Esophagus (tissue), 2 donors: ENCODE results near the gene PAQR7. TPM values are rescaled to one million over a fixed set of nuclear protein-coding genes. Genes with fewer than 3 reads are reported as not detected.

Experiments
- H3K27ac ChIP-seq, 2 donors: one replicate each; pipeline ENCODE4 v1.5.1; 2013; ENCODE audit warnings: low read depth in 2 of 2, mild to moderate bottlenecking in 2 of 2, inconsistent platforms in 1 of 2, low read length in 1 of 2, moderate library complexity in 1 of 2
- H3K27me3 ChIP-seq, 2 donors: one replicate each; pipeline ENCODE4 v1.6.1; 2013; ENCODE audit warnings: low read length in 2 of 2, control low read depth in 1 of 2, mild to moderate bottlenecking in 1 of 2; ENCODE audit not compliant: insufficient read depth in 2 of 2, control insufficient read depth in 1 of 2
- H3K36me3 ChIP-seq, 2 donors: one replicate each; pipeline ENCODE4 v1.6.1; 2013; ENCODE audit warnings: low read length in 1 of 2; ENCODE audit not compliant: control insufficient read depth in 2 of 2, insufficient read depth in 2 of 2
- H3K4me1 ChIP-seq, 2 donors: one replicate each; pipeline ENCODE4 v1.6.1; 2013; ENCODE audit warnings: low read length in 1 of 2; ENCODE audit not compliant: control insufficient read depth in 2 of 2, insufficient read depth in 2 of 2
- H3K4me3 ChIP-seq, 2 donors: one replicate each; pipeline ENCODE4 v1.5.1; 2013; ENCODE audit warnings: low read length in 2 of 2, mild to moderate bottlenecking in 2 of 2, low read depth in 1 of 2, moderate library complexity in 1 of 2
- H3K9me3 ChIP-seq, 2 donors: one replicate each; pipeline ENCODE4 v1.6.1; 2013; ENCODE audit warnings: mild to moderate bottlenecking in 2 of 2, low read depth in 1 of 2, low read length in 1 of 2, moderate library complexity in 1 of 2; ENCODE audit not compliant: control insufficient read depth in 2 of 2, insufficient read depth in 1 of 2
- WGBS, 2 donors: extraction: QIAGEN DNeasy Blood & Tissue Kit; methylation state at CpG; one replicate each; pipeline ENCODE4 v1.1.7; 2013; 5-methylcytosine and 5-hydroxymethylcytosine counted together
- polyA plus RNA-seq, 2 donors: library from polyadenylated mRNA; stranded (reverse); fragments of 200-250 nt; gene quantifications; one replicate each; pipeline ENCODE4 v1.2.3, GENCODE V29; 2013
- donor health status: healthy with polysubstance abuse.
- donor health status: Bipolar disorder and iron deficiency.

PAQR7 gene
- polyA plus RNA-seq, 2 donors, result 9.5 to 14.3 TPM

DNA sequence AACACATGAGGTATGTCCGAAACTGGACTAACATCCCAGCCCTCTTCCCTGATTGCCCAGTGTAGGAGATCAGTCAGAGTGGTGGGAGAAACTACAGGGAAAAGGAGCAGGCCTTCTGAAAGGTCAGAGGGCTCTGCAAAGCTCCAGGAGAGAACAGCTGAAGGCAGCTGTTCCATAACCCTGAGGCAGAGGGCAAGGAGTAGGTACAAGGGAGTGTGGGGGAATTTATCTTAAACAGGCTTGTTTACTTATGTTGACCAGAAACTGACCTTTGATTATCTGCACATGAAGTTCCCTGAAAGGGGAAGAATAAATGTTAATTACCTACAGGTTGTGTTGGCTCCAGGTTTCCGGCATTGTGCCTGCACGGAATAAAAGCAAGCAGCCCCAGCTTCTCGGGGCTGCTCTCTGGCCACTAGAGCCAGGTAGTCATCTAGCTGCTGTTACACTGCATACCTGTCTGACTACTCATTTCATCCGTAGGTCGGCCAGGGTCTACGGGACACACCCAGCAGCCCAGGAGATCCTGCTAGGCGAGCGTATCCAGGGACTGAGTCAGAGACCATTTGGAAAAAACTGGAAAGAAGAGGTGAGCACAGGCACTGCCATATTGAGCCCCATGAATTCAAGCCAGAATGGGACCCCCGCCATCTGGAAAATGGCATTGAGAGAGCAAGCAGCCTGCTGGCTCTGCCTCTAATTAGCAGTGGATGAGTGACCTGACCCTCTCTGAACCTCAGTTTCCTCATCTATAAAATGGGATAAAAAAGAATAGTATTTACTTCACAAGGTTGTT is 14.9 kb upstream of the PAQR7 start:
- H3K4me1 ChIP-seq, result peaks cover 6 to 10% of the 10 kb centered on the region in 2 donors

DNA sequence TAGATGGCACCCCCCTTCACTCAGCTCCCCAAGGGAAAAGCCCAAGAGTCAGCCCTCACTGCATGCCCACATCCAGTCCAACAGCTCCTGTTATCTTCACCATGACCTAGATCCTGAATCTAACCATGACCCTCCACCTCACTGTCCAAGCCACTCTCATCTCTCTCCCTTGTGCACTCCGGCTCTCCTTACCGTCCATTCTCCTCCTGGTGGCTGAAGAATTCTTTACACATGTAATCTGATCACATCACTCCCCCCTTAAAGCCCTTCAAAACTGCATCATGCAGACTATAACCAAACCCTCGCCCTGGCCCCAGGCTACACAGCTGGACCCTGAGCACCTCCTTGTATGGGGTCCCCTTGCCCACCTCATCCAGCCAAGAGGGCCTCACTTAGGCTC is 14.0 kb upstream of the PAQR7 start:
- H3K9me3 ChIP-seq, result no peaks in the 10 kb centered on the region
- WGBS, 2 donors, result 62 to 76% methylated on average over 3 of the region's 3 CpGs
- H3K27me3 ChIP-seq, result no peaks in the 10 kb centered on the region
- H3K27ac ChIP-seq, result peak overlapping the region; percentile 7 to 85
- H3K36me3 ChIP-seq, result no peaks in the 10 kb centered on the region
- peaks cover 6 to 10% of the 10 kb centered on the region in 2 donors for H3K4me1 ChIP-seq
- no peak overlapping the region for H3K4me3 ChIP-seq

More for the DNA sequence above, 14.9 kb upstream of the PAQR7 start:
- H3K4me3 ChIP-seq, result no peak overlapping the region
- H3K27me3 ChIP-seq, result no peaks in the 10 kb centered on the region
- no peaks in the 10 kb centered on the region for H3K36me3 ChIP-seq
- peak overlapping the region; percentile 57 to 85 for H3K27ac ChIP-seq
- H3K9me3 ChIP-seq, result no peaks in the 10 kb centered on the region
- WGBS, 2 donors, result 45 to 62% methylated on average over 10 of the region's 10 CpGs

DNA sequence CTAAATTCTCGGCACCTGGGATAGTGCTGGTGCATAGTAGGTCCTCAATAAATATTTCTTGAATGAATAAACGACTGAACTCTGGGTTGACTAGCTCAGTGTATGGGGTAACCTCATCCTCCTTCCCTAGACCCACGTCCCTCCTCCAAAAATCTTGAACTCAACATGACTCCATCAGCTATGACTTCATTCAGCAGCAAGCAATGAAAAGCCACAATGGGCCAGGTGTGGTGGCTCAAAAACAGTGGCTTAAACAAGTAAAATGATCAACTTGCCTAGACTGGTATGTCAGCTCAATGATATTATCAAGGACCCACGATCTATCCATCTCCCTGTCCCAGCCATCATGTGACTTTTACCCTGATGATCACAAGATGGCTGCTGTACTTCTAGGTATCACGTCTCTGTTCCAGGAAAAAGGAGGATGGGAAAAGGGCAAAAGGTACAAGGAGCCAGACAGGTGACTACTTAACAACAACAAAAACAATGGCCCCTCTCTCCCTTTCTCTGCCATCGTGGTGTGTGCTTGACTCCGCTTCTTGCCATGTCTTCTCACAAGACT is 13.0 kb upstream of the PAQR7 start:
- Histone ChIP-seq H3K4me1 (peaks cover 6 to 10% of the 10 kb centered on the region in 2 donors), H3K9me3 (no peaks in the 10 kb centered on the region), H3K27ac (no peak overlapping the region), H3K4me3 (no peak overlapping the region), H3K36me3 (no peaks in the 10 kb centered on the region), H3K27me3 (no peaks in the 10 kb centered on the region)
- WGBS, 2 donors, result 77 to 83% methylated on average over 7 of the region's 7 CpGs

DNA sequence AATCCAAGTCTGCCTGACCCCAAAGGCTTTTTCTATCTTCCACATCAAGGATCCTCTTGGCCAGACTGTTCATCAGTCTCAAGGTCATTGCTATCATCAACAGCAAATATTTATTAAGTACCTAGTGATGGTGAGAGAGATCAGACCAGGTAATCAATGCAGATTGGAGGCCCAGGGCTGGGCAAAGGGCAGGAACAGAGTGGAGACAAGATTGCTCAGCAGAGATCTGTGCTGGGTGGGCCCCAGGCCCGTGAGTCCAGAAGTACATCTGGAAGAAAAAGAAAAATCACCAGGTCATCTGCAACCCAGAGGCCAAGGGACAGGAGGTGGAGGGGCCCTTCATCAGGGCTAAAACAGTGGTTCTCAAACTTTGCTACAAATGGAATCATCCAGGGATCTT is 10.1 kb upstream of the PAQR7 start:
- Histone ChIP-seq H3K9me3 (no peaks in the 10 kb centered on the region), H3K27ac (no peak overlapping the region), H3K36me3 (no peaks in the 10 kb centered on the region), H3K4me3 (no peak overlapping the region), H3K4me1 (peaks cover 2 to 5% of the 10 kb centered on the region in 2 donors), H3K27me3 (no peaks in the 10 kb centered on the region)
- 71 to 83% methylated on average over 1 of the region's 1 CpG for WGBS, 2 donors

DNA sequence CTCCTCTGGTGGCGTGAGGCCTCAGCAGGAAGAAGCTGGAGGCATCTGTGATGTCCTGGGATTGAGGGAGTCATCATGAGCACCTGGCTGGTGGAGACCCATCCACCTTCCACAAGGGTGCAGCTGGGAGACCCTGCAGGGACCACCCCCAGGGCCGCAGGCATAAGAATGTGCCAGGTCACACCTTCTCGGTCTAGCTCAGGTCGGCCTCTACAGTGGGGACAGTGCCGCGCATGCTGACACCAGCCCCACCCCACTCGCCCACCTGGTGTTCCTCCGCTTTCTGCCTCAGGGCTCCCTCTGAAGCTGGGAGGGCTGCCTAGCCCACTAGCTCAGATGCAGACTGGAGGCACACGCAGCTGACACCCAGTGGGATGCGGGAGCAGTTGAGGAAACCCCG is 5.8 kb upstream of the PAQR7 start:
- H3K27ac ChIP-seq, result no peak overlapping the region
- no peaks in the 10 kb centered on the region for H3K36me3 ChIP-seq
- no peaks in the 10 kb centered on the region for H3K9me3 ChIP-seq
- no peak overlapping the region for H3K4me3 ChIP-seq
- no peaks in the 10 kb centered on the region for H3K27me3 ChIP-seq
- peaks cover 0 to 11% of the 10 kb centered on the region in 2 donors for H3K4me1 ChIP-seq
- WGBS, 2 donors, result 90 to 91% methylated on average over 8 to 11 of the region's 11 CpGs

DNA sequence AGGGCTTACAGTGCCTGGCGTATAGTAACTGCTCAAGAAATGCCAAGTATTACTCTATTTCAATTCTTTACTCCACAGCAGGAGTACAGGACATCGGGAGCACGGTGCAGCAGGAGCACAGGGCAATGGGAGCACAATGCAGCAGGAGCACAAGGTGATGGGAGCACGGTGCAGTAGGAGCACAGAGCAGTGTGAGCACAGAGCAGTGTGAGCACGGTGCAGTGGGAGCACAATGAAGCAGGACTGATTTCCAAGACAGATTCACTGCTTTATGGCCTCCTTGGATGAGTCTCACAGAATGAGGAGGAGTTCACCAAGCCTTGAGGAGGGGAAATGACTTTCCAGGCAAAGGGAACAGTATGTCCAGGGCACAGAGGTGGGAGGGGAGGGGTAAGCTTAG is 5.0 kb upstream of the PAQR7 start:
- H3K27ac ChIP-seq, result no peak overlapping the region
- no peaks in the 10 kb centered on the region for H3K9me3 ChIP-seq
- no peak overlapping the region for H3K4me3 ChIP-seq
- no peaks in the 10 kb centered on the region for H3K36me3 ChIP-seq
- peaks cover 4 to 14% of the 10 kb centered on the region in 2 donors for H3K4me1 ChIP-seq
- H3K27me3 ChIP-seq, result no peaks in the 10 kb centered on the region
- 90 to 92% methylated on average over 5 of the region's 5 CpGs for WGBS, 2 donors

DNA sequence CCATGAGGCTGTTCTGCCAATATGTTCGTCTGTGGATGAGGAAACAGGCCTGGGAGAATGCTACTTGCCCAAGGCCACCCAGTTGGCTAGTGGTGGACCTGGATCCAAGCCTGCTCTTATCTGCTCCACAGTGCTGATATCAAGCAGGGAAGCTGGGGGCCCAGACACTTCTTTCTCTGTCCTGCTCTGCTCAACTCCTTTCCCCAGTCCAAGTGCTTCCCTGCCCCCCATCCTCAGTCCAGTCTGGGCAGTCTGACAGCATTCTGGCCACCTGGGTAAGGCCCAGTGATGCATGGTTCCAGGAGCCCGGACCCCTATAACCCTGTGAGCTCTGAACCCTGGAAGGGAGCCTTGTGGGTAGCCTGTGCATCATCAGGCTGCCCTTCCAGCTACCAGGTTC is 4.2 kb upstream of the PAQR7 start:
- peaks cover 4 to 15% of the 10 kb centered on the region in 2 donors for H3K4me1 ChIP-seq
- H3K27ac ChIP-seq, result no peak overlapping the region
- WGBS, 2 donors, result 42 to 70% methylated on average over 2 of the region's 2 CpGs
- no peaks in the 10 kb centered on the region for H3K27me3 ChIP-seq
- H3K4me3 ChIP-seq, result no peak overlapping the region
- H3K36me3 ChIP-seq, result no peaks in the 10 kb centered on the region
- H3K9me3 ChIP-seq, result no peaks in the 10 kb centered on the region

DNA sequence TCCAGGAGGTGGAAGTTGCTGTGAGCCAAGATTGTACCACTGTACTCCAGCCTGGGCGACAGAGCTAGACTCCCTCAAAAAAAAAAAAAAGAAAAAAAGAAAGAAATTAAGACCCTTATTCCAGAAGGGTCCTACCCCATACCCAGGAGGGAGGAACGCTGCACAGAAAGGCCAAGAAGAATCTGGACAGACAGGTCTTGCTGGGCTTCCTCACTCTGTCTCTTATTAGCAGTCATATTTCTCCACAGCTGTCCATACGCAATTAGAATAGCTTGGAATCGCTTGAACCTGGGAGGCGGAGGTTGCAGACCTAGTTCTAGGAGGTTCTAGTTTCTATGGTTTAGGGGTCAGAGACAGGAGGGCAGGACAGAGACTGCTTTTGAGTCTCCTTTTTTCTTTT is 3.2 kb upstream of the PAQR7 start:
- H3K9me3 ChIP-seq, result no peaks in the 10 kb centered on the region
- no peak overlapping the region for H3K27ac ChIP-seq
- H3K4me1 ChIP-seq, result peaks cover 4 to 17% of the 10 kb centered on the region in 2 donors
- no peaks in the 10 kb centered on the region for H3K27me3 ChIP-seq
- H3K4me3 ChIP-seq, result no peak overlapping the region
- H3K36me3 ChIP-seq, result no peaks in the 10 kb centered on the region
- 56 to 66% methylated on average over 5 of the region's 5 CpGs for WGBS, 2 donors

DNA sequence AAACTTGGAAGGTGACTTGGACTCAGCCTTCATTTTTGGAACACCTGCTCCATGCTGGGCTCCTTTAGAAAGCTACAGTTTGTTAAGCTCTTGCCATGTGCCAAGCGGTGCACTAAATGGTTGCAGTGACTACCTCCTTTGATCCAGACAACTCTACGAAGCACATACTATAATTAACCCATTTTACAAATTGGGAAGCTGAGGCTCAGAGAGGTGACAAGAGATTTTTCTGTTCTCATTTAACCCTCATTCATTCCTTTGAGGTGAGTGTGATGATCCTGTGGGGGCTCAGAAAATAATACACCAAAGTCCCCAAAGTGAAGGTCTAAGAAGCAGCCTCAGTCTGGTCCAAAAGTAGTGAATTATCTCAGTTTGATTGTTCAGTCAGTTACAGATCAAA is 1.6 kb upstream of the PAQR7 start:
- peak overlapping the region; percentile 51 to 58 for H3K27ac ChIP-seq
- WGBS, 2 donors, result 53 to 79% methylated on average over 2 of the region's 2 CpGs
- peaks cover 4 to 19% of the 10 kb centered on the region in 2 donors for H3K4me1 ChIP-seq
- H3K4me3 ChIP-seq, result no peak overlapping the region
- no peaks in the 10 kb centered on the region for H3K27me3 ChIP-seq
- H3K9me3 ChIP-seq, result no peaks in the 10 kb centered on the region
- no peaks in the 10 kb centered on the region for H3K36me3 ChIP-seq

DNA sequence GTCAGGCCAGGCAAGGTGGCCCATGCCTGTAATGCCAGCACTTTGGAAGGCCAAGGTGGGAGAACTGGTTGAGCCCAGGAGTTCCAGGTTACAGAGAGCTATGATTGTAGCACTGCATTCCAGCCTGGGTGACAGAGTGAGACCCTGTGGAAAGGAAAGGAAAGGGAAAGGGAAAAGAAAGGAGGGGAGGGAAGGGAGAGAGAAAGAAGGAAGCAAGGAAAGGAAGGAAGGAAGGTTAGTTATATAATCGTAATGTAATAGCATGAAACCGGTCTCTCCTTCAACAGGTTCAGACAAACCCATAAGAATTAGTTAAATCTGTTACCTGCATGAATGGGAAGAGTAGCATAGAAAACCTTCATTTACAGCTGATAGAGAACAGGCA is 1.2 kb upstream of the PAQR7 start:
- Histone ChIP-seq H3K27me3 (no peaks in the 10 kb centered on the region), H3K27ac (peak overlapping the region; percentile 80 to 92), H3K4me3 (no peak overlapping the region), H3K36me3 (no peaks in the 10 kb centered on the region), H3K4me1 (peaks cover 5 to 21% of the 10 kb centered on the region in 2 donors), H3K9me3 (no peaks in the 10 kb centered on the region)
- WGBS, 2 donors, result 38 to 53% methylated on average over 2 of the region's 2 CpGs
